AG09319 (cell line): ENCODE measurements around the gene MRC2.
"Not testable (repeated sequence)": the region's sequence is repeated elsewhere in the genome, so short reads cannot be mapped to it uniquely, and the experiment has no call there.

Experiments
- DNase-seq: peaks from one replicate; pipeline ENCODE4 v3.0.0-alpha.2; 2010; ENCODE audit warnings: low read depth; ENCODE audit errors: extremely low read depth
- TF ChIP-seq, protein P1 (sequence below): IDR thresholded peaks from 2 replicates; pipeline ENCODE4 v1.5.1; 2011; ENCODE audit warnings: low read depth, mild to moderate bottlenecking, inconsistent platforms, low read length, moderate library complexity

The MRC2 gene

DNA sequence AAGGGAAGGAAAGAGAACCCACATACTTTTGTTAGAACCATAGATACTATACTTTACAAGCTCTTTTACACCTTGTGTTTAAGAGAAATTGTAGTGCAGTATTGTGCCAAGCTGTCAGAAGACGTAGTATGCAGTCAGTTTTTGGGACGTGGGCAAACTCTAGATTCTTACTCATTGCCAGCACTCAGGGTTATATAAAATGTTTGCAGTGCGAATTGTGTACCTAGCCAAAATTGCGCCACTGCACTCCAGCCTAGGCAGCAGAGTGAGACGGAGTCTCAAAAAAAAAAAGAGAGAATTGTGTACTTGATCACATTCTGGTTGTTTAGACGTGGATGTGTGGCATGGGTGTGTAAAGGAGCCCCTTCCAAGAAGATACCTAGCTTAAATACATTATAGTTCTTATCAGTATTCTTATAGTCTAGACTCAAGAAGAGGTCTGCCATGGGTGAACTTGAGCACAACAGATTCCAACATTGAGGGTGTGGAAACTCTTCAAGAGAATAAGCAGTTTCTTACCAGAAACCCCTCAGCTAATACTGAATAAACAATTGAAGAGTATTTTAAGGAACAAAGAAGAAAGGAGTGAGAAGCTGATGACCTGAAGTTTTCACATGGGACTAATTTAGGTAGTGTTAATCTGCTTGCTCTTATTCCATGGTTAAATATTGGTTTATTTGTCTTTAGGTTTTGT is 27.4 kb upstream of the MRC2 start:
- TF ChIP-seq, protein P1, sequence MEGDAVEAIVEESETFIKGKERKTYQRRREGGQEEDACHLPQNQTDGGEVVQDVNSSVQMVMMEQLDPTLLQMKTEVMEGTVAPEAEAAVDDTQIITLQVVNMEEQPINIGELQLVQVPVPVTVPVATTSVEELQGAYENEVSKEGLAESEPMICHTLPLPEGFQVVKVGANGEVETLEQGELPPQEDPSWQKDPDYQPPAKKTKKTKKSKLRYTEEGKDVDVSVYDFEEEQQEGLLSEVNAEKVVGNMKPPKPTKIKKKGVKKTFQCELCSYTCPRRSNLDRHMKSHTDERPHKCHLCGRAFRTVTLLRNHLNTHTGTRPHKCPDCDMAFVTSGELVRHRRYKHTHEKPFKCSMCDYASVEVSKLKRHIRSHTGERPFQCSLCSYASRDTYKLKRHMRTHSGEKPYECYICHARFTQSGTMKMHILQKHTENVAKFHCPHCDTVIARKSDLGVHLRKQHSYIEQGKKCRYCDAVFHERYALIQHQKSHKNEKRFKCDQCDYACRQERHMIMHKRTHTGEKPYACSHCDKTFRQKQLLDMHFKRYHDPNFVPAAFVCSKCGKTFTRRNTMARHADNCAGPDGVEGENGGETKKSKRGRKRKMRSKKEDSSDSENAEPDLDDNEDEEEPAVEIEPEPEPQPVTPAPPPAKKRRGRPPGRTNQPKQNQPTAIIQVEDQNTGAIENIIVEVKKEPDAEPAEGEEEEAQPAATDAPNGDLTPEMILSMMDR = no peak
- no peak for DNase-seq

DNA sequence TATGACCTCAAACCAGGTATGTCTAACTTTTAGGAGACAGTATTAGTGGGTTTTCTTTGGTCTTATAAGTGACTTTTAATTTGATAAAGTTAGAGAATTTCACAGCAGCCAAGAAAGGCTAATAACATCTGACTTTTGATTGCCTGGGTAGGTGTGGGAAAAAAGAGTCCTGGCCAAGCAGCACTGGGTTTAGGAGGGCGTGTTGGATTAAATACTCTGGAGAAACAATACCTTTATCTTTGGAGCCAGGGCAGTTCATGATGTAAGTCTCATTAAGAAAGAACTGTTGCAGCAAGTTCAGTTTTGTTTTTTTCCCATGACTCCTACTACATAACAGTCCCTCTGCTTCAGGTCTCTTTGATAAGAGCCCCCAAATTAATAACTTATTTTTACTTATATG is 26.7 kb upstream of the MRC2 start:
- TF ChIP-seq, protein P1 = no peak
- no peak for DNase-seq

DNA sequence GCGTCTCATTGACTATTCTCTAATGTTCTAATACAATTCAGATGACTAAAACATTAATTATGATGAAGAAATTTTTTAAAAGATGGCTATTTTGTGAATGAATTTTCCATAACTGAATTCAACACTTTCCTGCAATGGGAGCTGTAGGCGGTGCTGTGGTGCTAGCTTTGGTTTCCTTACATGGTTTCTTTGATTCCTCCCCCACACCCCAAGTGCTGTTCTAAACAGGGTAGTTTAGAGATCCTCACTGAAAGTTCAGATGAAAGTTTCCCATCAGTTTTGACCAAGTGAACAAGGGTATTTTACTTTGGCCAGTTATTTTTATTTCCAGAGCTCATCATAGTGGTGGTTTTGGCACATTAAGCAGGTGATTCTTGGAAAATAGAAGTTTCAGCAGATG is 26.0 kb upstream of the MRC2 start:
- DNase-seq = peak; percentile 10
- TF ChIP-seq, protein P1 = peak; percentile 69

DNA sequence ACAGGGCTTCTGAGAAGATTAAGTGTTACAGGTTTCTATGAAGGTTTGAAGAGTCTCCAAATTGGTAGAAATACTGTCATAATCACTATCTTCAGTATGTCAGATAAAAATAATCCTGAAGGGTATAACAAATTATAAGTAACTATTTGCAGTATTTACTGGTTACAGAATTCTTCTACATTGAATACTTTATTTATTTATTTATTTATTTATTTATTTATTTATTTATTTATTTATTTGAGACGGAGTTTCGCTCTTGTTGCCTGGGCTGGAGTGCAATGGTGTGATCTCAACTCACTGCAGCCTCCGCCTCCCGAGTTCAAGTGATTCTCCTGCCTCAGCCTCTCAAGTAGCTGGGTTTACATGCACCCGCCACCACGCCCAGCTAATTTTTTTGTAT is 23.7 kb upstream of the MRC2 start:
- DNase-seq = not testable (repeated sequence)

DNA sequence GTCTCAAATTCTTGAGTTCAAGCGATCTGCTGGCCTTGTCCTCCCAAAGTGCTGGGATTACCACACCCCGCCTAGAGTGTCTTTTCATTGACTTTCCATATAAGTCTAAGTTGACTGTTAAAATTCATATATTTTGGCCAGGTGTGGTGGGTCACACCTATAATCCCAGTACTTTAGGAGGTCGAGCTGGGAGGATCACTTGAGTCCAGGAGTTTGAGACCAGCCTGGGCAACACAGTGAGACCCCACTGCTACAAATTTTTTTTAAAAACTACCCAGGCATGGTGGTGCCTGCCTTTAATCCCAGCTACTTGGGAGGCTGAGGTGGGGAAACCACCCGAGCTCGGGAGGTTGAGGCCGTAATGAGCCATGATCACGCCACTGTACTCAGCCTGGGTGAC is 21.9 kb upstream of the MRC2 start:
- no peak for DNase-seq
- TF ChIP-seq, protein P1 = no peak

DNA sequence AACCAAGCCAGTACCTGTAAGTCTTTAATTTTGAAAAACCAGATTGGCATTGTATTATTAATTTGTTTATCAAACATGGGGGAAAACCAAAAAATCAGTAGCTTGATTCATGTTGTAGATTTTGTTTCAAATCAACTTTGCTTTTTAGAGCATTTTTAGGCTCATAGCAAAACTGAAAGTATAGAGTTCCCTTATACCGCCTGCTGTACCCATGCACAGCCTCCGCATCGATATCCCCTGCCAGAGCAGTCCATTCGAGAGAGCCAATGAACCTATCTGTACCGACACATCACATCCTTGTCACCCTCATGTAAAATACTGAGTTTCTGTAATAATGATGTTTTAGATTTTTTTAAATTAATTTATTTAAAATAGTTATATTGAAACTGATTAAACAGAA is 16.2 kb upstream of the MRC2 start:
- TF ChIP-seq, protein P1 = no peak
- no peak for DNase-seq

DNA sequence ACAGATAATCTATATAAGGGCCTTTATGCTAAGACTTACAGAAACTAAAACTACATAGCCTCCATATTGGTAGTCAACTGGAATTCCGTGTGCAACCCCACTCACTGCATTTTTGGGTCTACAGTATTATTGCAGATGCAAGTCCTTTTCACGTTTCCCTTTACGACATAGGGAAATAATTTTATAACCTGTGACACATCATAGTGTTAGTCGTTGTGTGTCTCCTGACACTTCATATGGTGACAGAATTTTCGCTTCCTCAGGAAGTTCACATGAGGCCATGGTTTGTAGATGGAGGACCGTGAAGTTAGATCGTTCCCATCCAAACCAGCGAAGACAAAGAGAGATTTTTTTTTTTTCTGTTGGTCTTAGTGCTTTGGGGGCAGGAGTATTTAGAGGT is 15.7 kb upstream of the MRC2 start:
- TF ChIP-seq, protein P1 = no peak
- no peak for DNase-seq

DNA sequence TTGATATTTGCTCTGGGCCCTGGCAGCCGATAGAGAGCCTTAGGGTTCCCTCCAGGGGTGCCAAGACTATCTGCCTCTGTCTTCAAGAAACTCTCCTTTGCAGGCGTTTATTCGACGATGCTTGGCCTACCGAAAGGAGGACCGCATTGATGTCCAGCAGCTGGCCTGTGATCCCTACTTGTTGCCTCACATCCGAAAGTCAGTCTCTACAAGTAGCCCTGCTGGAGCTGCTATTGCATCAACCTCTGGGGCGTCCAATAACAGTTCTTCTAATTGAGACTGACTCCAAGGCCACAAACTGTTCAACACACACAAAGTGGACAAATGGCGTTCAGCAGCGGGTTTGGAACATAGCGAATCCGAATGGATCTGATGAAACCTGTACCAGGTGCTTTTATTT is 15.2 kb upstream of the MRC2 start:
- not testable (repeated sequence) for DNase-seq

DNA sequence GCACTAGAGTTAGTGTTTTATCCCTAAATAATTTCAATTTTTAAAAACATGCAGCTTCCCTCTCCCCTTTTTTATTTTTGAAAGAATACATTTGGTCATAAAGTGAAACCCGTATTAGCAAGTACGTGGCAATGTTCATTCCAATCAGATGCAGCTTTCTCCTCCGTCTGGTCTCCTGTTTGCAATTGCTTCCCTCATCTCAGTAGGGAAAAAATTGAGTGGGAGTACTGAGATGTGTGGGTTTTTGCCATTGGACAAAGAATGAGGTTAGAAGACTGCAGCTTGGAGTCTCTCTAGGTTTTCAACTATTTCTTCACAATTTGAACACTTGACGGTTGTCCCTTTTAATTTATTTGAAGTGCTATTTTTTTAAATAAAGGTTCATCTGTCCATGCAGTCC is 14.4 kb upstream of the MRC2 start:
- DNase-seq = not testable (repeated sequence)
